Inferior parietal cortex (tissue), 1 donor: ENCODE measurements around the gene PRR13.
"Not testable (repeated sequence)": the region's sequence is repeated elsewhere in the genome, so short reads cannot be mapped to it uniquely, and the experiment has no call there.

Experiments used
- DNase-seq: peaks from one replicate; pipeline ENCODE4 v3.0.0-alpha.2; 2016; ENCODE audit errors: extremely low spot score

PRR13 gene

GRCh38 chr12:53472056-53472582 lies 30.6 kb downstream of the PRR13 start:
- DNase-seq = no peak

DNA sequence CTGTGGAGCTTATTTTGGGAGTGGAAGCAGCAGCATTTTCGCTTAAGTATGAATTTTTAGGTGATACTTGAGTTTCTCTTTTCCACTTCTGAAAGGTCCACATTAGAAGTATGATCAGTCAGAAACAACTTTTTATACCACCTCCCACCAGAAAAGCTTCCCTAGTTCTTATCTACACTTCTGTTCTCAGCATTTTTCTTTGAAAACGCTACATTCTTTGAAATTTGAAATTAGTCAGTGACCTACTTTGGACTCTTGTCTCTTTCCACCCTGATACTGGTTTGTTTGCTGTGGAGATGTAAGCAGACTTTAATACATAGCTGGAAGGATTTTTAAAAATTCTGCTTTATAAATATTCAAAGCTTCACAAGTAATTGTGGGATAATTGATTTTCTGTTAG lies 32.5 kb downstream of the PRR13 start:
- DNase-seq = no peak

- no peak for DNase-seq
These were observed 33.3 kb downstream of the PRR13 start for GRCh38 chr12:53474819-53475218.

- no peak for DNase-seq
These were observed 35.3 kb downstream of the PRR13 start for GRCh38 chr12:53476769-53477209.

DNA sequence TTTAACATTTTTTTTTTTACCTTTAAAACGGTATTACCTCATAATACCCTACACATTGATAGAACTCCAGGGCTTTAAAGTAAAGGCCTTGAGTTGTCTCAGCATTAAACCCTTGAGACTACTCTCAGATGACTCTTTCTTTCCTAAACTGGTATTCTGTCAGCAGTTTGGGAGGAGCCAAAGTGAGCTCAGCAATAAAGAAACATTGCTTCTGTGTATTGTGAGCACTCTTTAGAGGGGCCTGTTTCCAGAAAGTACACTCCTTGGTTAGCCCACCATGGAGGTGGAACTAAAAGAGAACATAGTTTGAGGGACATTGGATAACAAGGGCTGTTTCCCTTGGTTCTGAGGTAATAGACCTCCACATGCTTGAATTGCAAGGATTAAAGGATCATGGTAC lies 37.3 kb downstream of the PRR13 start:
- DNase-seq = no peak

- no peak for DNase-seq
These were observed 37.8 kb downstream of the PRR13 start for GRCh38 chr12:53479331-53479730.

- DNase-seq = no peak
These were observed 39.2 kb downstream of the PRR13 start for GRCh38 chr12:53480491-53481442.

GRCh38 chr12:53481458-53481857 lies 39.9 kb downstream of the PRR13 start:
- DNase-seq = not testable (repeated sequence)

GRCh38 chr12:53481939-53482586 lies 40.5 kb downstream of the PRR13 start:
- DNase-seq = no peak

DNA sequence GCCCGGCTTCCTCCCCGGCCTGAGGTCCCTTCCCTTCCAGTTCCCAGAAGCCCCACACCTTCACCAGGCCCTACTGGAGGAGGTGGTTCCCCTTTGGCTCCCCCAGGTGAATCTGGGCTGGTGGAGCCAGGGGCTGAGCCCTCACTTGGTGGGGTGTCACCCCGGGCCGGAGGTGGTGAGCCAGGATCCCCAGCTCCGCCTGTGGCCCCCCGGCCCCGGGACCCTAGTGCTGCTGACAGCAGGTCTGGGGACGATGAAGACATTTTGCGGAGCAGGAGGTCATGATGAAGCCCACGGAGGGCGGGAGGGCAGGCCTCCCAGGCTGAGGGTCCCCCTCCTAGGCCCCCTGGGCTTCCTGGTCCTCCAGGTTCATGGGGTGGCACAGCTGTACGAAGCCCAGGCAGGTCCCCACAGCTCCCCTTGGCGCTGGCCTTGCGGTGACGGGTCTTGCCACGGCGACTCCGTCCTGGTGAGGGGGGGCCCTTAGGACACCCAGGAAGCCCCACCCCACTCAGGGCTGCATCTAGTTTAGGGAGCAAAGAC lies 41.2 kb downstream of the PRR13 start:
- DNase-seq = no peak

- no peak for DNase-seq
These were observed 41.9 kb downstream of the PRR13 start for GRCh38 chr12:53483225-53483978.

GRCh38 chr12:53483979-53484377 lies 42.4 kb downstream of the PRR13 start:
- no peak for DNase-seq

DNA sequence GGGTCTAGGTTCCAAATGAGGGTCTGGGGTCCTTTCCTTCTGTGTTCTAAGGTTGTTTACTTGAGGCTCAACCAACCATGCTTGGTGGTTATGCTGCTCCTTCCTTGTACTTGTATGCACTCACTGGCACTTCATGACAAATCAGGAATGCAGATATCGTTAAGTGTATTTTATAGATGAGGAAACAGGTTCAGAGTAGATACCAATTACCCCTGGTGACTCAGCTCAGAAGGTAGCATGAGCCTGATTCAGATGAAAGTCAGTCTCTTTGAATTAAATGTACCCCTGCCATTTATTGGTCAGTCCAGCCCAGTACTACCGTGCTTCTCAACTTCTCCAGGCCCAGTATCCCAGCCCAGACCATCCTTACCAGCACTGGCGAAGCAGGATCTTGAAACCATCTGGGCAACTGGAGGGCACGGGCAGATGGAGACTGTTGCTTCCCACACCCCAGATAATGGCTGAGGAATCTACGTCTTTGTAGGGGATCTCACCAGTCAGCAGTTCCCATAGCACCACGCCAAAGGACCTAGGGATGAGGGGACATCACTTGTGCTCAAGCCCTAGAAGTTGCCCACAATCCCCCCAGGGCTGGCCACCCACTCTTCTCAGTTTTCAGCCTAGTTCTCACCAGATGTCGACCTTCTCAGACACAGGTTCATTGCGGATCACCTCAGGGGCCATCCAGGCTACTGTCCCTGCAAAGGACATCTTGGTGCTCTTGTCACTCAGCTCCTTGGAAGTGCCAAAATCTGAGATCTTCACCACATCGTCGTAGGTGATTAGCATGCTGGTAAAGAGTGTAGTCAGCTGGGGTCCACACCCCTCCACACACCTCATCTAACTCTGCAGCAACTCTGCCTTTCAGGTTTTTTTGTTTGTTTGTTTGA lies 43.4 kb downstream of the PRR13 start:
- DNase-seq = no peak

DNA sequence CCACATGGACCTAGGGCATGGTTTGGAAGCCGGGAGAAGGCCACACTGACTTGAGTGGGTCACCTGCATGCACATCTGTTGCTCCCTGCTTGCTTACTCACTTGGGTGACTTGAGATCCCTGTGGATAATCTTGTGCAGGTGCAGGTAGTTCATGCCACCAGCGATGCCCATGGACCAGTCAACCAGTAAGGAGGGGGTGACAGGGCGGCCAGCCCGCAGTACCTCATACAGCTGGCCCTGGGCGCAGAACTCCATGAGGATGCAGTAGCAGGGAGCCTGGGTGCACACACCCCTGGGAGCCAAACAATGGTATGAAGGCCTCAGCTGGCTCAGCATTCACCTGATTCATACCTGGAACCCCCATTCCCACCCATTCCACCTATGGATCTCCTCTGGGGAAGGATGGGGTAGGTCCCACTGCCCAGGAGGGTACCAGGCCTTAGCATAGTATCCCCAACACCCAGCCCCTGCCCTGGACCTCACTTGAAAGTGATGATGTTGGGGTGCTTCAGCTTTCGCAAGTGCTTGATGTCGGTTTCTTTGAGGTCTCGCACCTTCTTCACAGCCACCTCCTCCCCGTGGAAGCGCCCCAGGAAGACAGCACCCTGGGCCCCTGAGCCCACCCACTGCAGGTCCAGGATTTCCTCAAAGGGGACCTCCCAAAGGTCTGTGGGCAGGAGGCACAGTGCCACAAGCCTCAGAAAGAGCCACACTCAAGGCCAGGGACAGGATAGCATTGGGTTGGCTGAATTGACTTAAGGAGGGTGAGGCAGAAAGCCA lies 44.6 kb downstream of the PRR13 start:
- no peak for DNase-seq

DNA sequence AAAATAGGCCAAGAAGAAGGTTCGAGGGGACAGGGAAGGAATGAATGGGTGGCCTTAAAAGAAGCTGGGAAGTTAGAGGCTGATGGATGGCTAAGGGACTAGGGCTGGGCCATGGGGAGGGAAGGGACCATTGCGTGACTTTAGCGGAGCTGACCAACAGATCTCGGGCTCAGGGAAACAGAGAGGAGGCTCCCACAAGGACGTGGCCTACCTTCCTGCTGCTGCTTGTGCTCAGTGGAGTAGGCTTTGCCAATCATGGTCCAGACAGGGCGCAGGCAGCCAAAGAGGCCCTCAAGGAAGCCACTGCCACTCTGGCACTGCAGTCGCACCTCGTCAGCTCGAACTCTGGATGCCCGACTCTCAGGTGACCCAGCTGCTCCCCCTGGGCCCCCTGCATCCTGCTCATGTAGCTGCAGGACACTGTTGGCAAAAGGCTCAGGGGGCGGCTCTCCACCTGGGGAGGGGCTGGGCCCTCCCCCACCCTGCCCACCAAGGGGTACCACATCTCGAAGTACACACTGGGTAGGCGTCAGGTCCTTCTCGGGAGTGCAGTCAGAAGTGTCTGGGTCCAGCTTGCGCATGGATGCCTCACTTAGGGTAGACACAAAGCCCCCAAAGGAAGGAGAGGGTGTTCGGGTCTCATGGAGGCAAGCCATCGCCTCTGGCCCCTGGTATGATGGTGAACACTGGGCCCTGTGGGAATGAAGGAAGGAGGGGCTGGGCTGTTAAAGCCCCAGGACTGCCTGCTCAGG lies 45.4 kb downstream of the PRR13 start:
- DNase-seq = no peak

DNA sequence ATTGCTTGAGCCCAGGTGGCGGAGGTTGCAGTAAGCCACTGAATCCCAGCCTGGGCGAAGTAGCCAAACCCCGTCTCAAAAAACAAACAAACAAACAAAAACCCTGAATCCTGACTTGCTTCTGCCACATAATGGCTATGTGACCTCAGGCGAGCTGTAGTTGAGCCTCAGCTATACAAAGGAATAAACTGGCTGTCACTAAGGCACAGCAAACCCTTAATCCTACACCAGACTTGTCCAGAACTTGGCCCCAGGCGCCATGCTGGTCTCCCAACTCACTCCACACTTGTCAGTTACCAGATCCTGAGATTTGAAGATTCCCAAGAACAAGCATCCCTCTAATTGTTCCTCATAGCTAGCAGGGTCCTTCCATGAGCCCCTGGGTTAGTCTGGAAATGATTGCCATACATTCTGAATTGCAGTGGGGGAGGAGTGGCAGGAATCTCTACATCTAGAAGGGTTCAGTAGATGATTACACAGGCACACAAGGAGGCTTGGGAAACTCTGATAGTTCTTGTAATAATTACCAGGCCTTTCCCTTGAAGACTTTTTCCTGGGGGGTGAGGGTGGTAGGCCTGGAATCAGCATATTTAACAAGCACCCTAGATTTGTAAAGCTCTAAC lies 47.8 kb downstream of the PRR13 start:
- no peak for DNase-seq

DNA sequence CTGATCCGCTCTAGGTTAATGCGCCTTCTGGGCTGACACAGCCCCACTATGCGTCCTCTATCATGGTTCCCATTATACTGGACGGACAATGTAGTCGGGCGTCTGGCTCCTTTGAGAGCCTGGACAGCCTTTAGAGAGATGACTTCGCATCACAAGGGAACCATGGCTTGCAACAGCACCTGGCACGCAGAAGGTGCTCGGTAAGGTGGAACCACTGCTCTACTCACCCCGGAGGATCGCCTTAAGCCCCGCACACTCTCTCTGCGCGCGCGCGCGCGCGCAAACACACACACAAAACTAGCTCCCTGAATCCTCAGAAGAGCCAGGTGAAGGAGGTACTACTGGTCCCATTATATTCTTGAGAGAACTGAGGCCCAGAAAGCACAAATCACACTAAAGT lies 50.7 kb downstream of the PRR13 start:
- DNase-seq = no peak

DNA sequence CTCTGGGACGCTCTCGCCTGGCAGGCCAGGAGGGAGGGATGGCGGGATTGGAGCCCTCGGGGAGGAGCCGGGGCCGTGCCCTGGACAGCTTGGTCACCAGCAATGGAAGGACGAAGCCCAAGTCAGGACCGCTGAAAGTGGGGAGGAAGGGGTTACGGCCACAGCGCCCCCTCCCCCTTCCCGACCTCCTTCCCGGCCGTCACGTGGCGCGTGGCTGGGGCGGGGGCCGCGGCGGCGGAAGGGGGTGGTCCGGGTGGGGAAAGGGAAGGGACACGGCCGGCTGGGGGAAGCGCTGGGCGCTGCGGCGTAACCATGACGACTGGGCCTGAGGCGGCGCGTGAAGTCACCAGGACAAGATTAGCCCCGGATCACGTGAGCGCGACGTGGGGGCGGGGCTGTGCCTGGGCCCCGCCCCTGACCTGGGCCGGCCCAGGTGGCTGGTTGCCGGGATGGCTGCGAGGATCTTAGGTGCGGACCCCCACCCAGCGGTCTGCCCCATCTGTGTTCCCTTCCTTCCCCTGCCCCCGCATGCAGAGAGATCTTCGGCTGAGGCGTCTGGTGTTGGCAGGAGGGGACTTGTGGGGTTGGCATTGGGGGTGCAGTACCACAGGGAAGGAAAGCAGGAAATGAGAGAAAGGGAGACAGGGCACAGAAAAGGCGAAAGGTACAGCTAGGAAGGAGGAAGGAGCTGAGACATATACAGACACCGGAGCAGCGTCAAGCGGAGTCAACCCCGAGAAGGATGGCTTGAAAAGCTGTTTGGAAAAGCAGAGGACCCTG lies 51.5 kb downstream of the PRR13 start:
- peak; percentile 90 for DNase-seq
